ENCODE results near the gene FANCG.

Gene FANCG

GRCh38 chr9:35079041-35079425 lies 709 bp downstream of the FANCG start:
- H3K27me3 Mint-ChIP-seq (ENCODE audit: low read depth) = no peaks in the 10 kb centered on the region
- H3K36me3 Mint-ChIP-seq (ENCODE audit: low read depth) = peaks cover 23% of the 10 kb centered on the region
- H3K4me3 Mint-ChIP-seq = peak overlapping the region; percentile 98
- H3K27ac Mint-ChIP-seq = peak overlapping the region; percentile 70
- H3K9me3 Mint-ChIP-seq = no peaks in the 10 kb centered on the region
- peaks cover 27% of the 10 kb centered on the region for H3K4me1 Mint-ChIP-seq (ENCODE audit: low read depth)

GRCh38 chr9:35078066-35078465 lies 1.7 kb downstream of the FANCG start:
- peak overlapping the region; percentile 62 for H3K27ac Mint-ChIP-seq
- peaks cover 28% of the 10 kb centered on the region for H3K4me1 Mint-ChIP-seq (ENCODE audit: low read depth)

GRCh38 chr9:35076848-35077247 lies 2.9 kb downstream of the FANCG start:
- Mint-ChIP-seq H3K4me3 (no peak overlapping the region), H3K27ac (no peak overlapping the region), H3K9me3 (no peaks in the 10 kb centered on the region), H3K36me3 (ENCODE audit: low read depth) (peaks cover 29% of the 10 kb centered on the region), H3K4me1 (ENCODE audit: low read depth) (peaks cover 31% of the 10 kb centered on the region), H3K27me3 (ENCODE audit: low read depth) (no peaks in the 10 kb centered on the region)

More at GRCh38 chr9:35078066-35078465, 1.7 kb downstream of the FANCG start:
- Mint-ChIP-seq H3K4me3 (peak overlapping the region; percentile 98), H3K36me3 (ENCODE audit: low read depth) (peaks cover 29% of the 10 kb centered on the region), H3K9me3 (no peaks in the 10 kb centered on the region), H3K27me3 (ENCODE audit: low read depth) (no peaks in the 10 kb centered on the region)

GRCh38 chr9:35075358-35075757 lies 4.4 kb downstream of the FANCG start:
- Mint-ChIP-seq H3K36me3 (ENCODE audit: low read depth) (peaks cover 42% of the 10 kb centered on the region), H3K9me3 (no peaks in the 10 kb centered on the region), H3K27ac (no peak overlapping the region), H3K4me1 (ENCODE audit: low read depth) (peaks cover 38% of the 10 kb centered on the region), H3K27me3 (ENCODE audit: low read depth) (no peaks in the 10 kb centered on the region), H3K4me3 (no peak overlapping the region)

- peaks cover 42% of the 10 kb centered on the region for H3K4me1 Mint-ChIP-seq (ENCODE audit: low read depth)
- peaks cover 45% of the 10 kb centered on the region for H3K36me3 Mint-ChIP-seq (ENCODE audit: low read depth)
- peak overlapping the region; percentile 2 for H3K27ac Mint-ChIP-seq
- no peaks in the 10 kb centered on the region for H3K9me3 Mint-ChIP-seq
- no peaks in the 10 kb centered on the region for H3K27me3 Mint-ChIP-seq (ENCODE audit: low read depth)
- no peak overlapping the region for H3K4me3 Mint-ChIP-seq
Measured at GRCh38 chr9:35074791-35075190, 5.0 kb downstream of the FANCG start.

GRCh38 chr9:35074141-35074540 lies 5.6 kb downstream of the FANCG start:
- Mint-ChIP-seq H3K4me1 (ENCODE audit: low read depth) (peaks cover 43% of the 10 kb centered on the region), H3K27ac (no peak overlapping the region), H3K9me3 (no peaks in the 10 kb centered on the region), H3K27me3 (ENCODE audit: low read depth) (no peaks in the 10 kb centered on the region), H3K4me3 (no peak overlapping the region), H3K36me3 (ENCODE audit: low read depth) (peaks cover 45% of the 10 kb centered on the region)

- H3K27ac Mint-ChIP-seq = peak overlapping the region; percentile 92
- no peaks in the 10 kb centered on the region for H3K9me3 Mint-ChIP-seq
- peak overlapping the region; percentile 76 for H3K4me3 Mint-ChIP-seq
- no peaks in the 10 kb centered on the region for H3K27me3 Mint-ChIP-seq (ENCODE audit: low read depth)
- peaks cover 45% of the 10 kb centered on the region for H3K4me1 Mint-ChIP-seq (ENCODE audit: low read depth)
- H3K36me3 Mint-ChIP-seq (ENCODE audit: low read depth) = peaks cover 49% of the 10 kb centered on the region
Measured at GRCh38 chr9:35073279-35073612, 6.5 kb downstream of the FANCG start.

GRCh38 chr9:35072461-35073278 lies 7.1 kb downstream of the FANCG start, which contains the start of gene VCP:
Gene VCP (minus strand): TSS chr9:35072625. CDS start chr9:35072353, 272 bp downstream.
- Mint-ChIP-seq H3K36me3 (ENCODE audit: low read depth) (peaks cover 53% of the 10 kb centered on the region), H3K27ac (peak within 1 kb of the TSS; percentile 92), H3K9me3 (no peaks in the 10 kb centered on the region), H3K4me1 (ENCODE audit: low read depth) (peaks cover 45% of the 10 kb centered on the region), H3K27me3 (ENCODE audit: low read depth) (no peaks in the 10 kb centered on the region), H3K4me3 (peak within 1 kb of the TSS; percentile 91)

GRCh38 chr9:35071814-35072460 lies 7.8 kb downstream of the FANCG start:
- Mint-ChIP-seq H3K36me3 (ENCODE audit: low read depth) (peaks cover 54% of the 10 kb centered on the region), H3K27me3 (ENCODE audit: low read depth) (no peaks in the 10 kb centered on the region), H3K27ac (peak overlapping the region; percentile 92), H3K4me3 (peak overlapping the region; percentile 91), H3K4me1 (ENCODE audit: low read depth) (peaks cover 45% of the 10 kb centered on the region), H3K9me3 (no peaks in the 10 kb centered on the region)

- peaks cover 49% of the 10 kb centered on the region for H3K4me1 Mint-ChIP-seq (ENCODE audit: low read depth)
- H3K27me3 Mint-ChIP-seq (ENCODE audit: low read depth) = no peaks in the 10 kb centered on the region
- H3K4me3 Mint-ChIP-seq = peak overlapping the region; percentile 91
- no peaks in the 10 kb centered on the region for H3K9me3 Mint-ChIP-seq
- H3K36me3 Mint-ChIP-seq (ENCODE audit: low read depth) = peaks cover 59% of the 10 kb centered on the region
- peak overlapping the region; percentile 85 for H3K27ac Mint-ChIP-seq
Measured at GRCh38 chr9:35070823-35071813, 8.6 kb downstream of the FANCG start.

GRCh38 chr9:35069020-35069419 lies 10.7 kb downstream of the FANCG start:
- Mint-ChIP-seq H3K36me3 (ENCODE audit: low read depth) (peaks cover 54% of the 10 kb centered on the region), H3K9me3 (no peaks in the 10 kb centered on the region), H3K27ac (no peak overlapping the region), H3K4me1 (ENCODE audit: low read depth) (peaks cover 44% of the 10 kb centered on the region), H3K4me3 (peak overlapping the region; percentile 10), H3K27me3 (ENCODE audit: low read depth) (no peaks in the 10 kb centered on the region)

- Mint-ChIP-seq H3K27me3 (ENCODE audit: low read depth) (no peaks in the 10 kb centered on the region), H3K9me3 (no peaks in the 10 kb centered on the region), H3K4me1 (ENCODE audit: low read depth) (peaks cover 39% of the 10 kb centered on the region), H3K36me3 (ENCODE audit: low read depth) (peaks cover 65% of the 10 kb centered on the region), H3K27ac (no peak overlapping the region), H3K4me3 (no peak overlapping the region)
Measured at GRCh38 chr9:35067056-35067455, 12.7 kb downstream of the FANCG start.

GRCh38 chr9:35060548-35061207 lies 19.1 kb downstream of the FANCG start:
- Mint-ChIP-seq H3K9me3 (no peaks in the 10 kb centered on the region), H3K36me3 (ENCODE audit: low read depth) (peaks cover 78% of the 10 kb centered on the region), H3K4me3 (no peak overlapping the region), H3K27ac (no peak overlapping the region), H3K27me3 (ENCODE audit: low read depth) (no peaks in the 10 kb centered on the region), H3K4me1 (ENCODE audit: low read depth) (no peaks in the 10 kb centered on the region)

- Mint-ChIP-seq H3K4me3 (no peak overlapping the region), H3K36me3 (ENCODE audit: low read depth) (peaks cover 75% of the 10 kb centered on the region), H3K9me3 (no peaks in the 10 kb centered on the region), H3K27ac (no peak overlapping the region), H3K27me3 (ENCODE audit: low read depth) (no peaks in the 10 kb centered on the region), H3K4me1 (ENCODE audit: low read depth) (peaks cover 2% of the 10 kb centered on the region)
Measured at GRCh38 chr9:35059438-35059837, 20.3 kb downstream of the FANCG start.
